ENCODE data around the gene GABBR2.

Gene GABBR2

GRCh38 chr9:98606730-98607129 is 102.0 kb downstream of the GABBR2 start:
- TF ChIP-seq CREB1 (IDR thresholded peaks at IDR 0.05; ENCODE audit: low read depth) = no peak
- no peak for TF ChIP-seq REST (IDR thresholded peaks at IDR 0.05; ENCODE audit: low read depth)
- TF ChIP-seq EGR1 (IDR thresholded peaks at IDR 0.05) = no peak
- TF ChIP-seq EP300 (IDR thresholded peaks at IDR 0.05; ENCODE audit: borderline replicate concordance) = no peak
- TF ChIP-seq TCF12 (IDR thresholded peaks at IDR 0.05; ENCODE audit: low read depth) = no peak
- no peak for TF ChIP-seq TAF1 (IDR thresholded peaks at IDR 0.05; ENCODE audit: low read depth)
- no peak for TF ChIP-seq USF1 (IDR thresholded peaks at IDR 0.05)
- TF ChIP-seq NFIC (IDR thresholded peaks at IDR 0.05) = no peak
- TF ChIP-seq, protein P1, sequence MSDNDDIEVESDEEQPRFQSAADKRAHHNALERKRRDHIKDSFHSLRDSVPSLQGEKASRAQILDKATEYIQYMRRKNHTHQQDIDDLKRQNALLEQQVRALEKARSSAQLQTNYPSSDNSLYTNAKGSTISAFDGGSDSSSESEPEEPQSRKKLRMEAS (IDR thresholded peaks at IDR 0.05) = no peak
- no peak for TF ChIP-seq RAD21 (IDR thresholded peaks at IDR 0.05; ENCODE audit: low read depth)
- TF ChIP-seq ZBTB7A (IDR thresholded peaks at IDR 0.05; ENCODE audit: low read depth) = no peak
- TF ChIP-seq YY1 (IDR thresholded peaks at IDR 0.05; ENCODE audit: low read depth) = no peak

DNA sequence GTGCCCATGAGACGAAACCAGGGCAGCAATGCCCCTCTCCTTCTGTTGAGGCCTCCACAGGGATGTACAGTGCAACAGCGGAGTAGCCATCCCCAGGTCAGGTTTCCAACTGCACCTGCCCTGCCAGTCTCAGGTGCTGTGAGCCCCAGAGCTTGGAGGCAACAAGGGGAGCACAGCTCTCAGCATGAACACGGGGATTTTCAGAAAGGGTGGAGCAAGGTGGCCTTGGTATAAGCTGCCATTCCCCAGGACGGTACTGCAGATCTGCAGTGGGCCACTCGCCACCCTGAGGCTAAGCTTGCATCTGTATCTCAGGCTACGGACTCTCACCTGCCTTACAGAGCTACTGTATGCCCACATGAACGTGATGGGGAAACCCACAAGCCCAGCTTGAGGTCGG is 103.6 kb downstream of the GABBR2 start:
- TF ChIP-seq ZBTB7A (IDR thresholded peaks at IDR 0.05; ENCODE audit: low read depth) (no peak), EP300 (IDR thresholded peaks at IDR 0.05; ENCODE audit: borderline replicate concordance) (no peak), YY1 (IDR thresholded peaks at IDR 0.05; ENCODE audit: low read depth) (no peak), TAF1 (IDR thresholded peaks at IDR 0.05; ENCODE audit: low read depth) (no peak), TEAD4 (IDR thresholded peaks at IDR 0.05) (no peak), USF1 (IDR thresholded peaks at IDR 0.05) (no peak), RAD21 (IDR thresholded peaks at IDR 0.05; ENCODE audit: low read depth) (no peak), CREB1 (IDR thresholded peaks at IDR 0.05; ENCODE audit: low read depth) (no peak), CEBPB (IDR thresholded peaks at IDR 0.05) (no peak), TCF12 (IDR thresholded peaks at IDR 0.05; ENCODE audit: low read depth) (no peak), EGR1 (IDR thresholded peaks at IDR 0.05) (no peak), REST (IDR thresholded peaks at IDR 0.05; ENCODE audit: low read depth) (no peak), NFIC (IDR thresholded peaks at IDR 0.05) (no peak), FOXM1 (IDR thresholded peaks at IDR 0.05; ENCODE audit: borderline replicate concordance, low read depth) (no peak)
- TF ChIP-seq, protein P1 (IDR thresholded peaks at IDR 0.05) = no peak

DNA sequence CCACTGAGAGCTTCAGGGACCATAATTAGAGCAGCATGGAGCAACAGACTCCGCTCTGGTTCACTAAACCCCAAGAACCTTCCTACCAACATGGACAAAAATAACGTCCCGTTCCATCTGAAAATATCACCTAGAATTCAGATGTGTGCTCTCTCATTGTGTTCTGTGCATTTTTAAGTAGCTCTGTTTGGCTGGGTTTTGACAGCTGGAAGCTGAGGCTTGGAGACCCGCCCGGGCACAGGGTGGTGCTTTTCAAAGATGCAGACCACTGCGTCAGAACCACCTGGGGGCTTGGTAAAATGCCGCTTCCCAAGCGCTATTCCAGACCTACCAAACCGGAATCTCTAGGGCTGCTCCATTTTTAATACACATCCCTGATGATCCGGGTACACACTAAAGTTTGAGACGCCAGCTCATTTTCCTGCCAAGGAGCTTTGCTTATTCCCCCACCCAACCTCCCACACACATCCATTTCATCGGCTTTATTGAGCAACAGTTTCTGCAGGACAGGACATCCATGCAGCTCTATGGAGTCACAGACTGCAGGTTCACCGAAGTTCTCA is 104.8 kb downstream of the GABBR2 start:
- no peak for TF ChIP-seq USF1 (IDR thresholded peaks at IDR 0.05)
- TF ChIP-seq TAF1 (IDR thresholded peaks at IDR 0.05; ENCODE audit: low read depth) = no peak
- TF ChIP-seq EP300 (IDR thresholded peaks at IDR 0.05; ENCODE audit: borderline replicate concordance) = no peak
- no peak for TF ChIP-seq FOXM1 (IDR thresholded peaks at IDR 0.05; ENCODE audit: borderline replicate concordance, low read depth)
- no peak for TF ChIP-seq CEBPB (IDR thresholded peaks at IDR 0.05)
- TF ChIP-seq YY1 (IDR thresholded peaks at IDR 0.05; ENCODE audit: low read depth) = no peak
- TF ChIP-seq CREB1 (IDR thresholded peaks at IDR 0.05; ENCODE audit: low read depth) = no peak
- TF ChIP-seq ZBTB7A (IDR thresholded peaks at IDR 0.05; ENCODE audit: low read depth) = no peak
- TF ChIP-seq TEAD4 (IDR thresholded peaks at IDR 0.05) = no peak
- TF ChIP-seq RAD21 (IDR thresholded peaks at IDR 0.05; ENCODE audit: low read depth) = no peak
- no peak for TF ChIP-seq TCF12 (IDR thresholded peaks at IDR 0.05; ENCODE audit: low read depth)
- no peak for TF ChIP-seq REST (IDR thresholded peaks at IDR 0.05; ENCODE audit: low read depth)
